ENCODE measurements around the gene CD4. TPM values are rescaled to one million over a fixed set of nuclear protein-coding genes. Genes with fewer than 3 reads are reported as not detected.

CD4 gene
- total RNA-seq, 1 experiment from 2014 or later = 0.42 TPM

GRCh38 chr12:6817098-6817497 lies 27.8 kb downstream of the CD4 start:
- ATAC-seq (no peak), DNase-seq (ENCODE audit: low read depth, low spot score) (no peak)
- no peak overlapping the region for H3K4me2 ChIP-seq (ENCODE audit: low read length)
- intact Hi-C loops (cut with micrococcal nuclease) = no loop called here
- BruUV-seq (replicated peaks) = no TSS peak
- no peaks in the 10 kb centered on the region for H3K9me2 ChIP-seq (ENCODE audit: insufficient read depth)
- no peak overlapping the region for H3K27ac ChIP-seq (ENCODE audit: low read depth, low read length)
- ChIA-PET POLR2A (no interaction called here), RAD21 (ENCODE audit: low non-redundant PET in 1 of 2, low total read pairs in 2 of 2, uncharacterized antibody in 2 of 2, unreplicated experiment in 2 of 2) (no interaction called here), CTCF (no interaction called here)
- TF ChIP-seq JUND (IDR thresholded peaks at IDR 0.05) (no peak), SIN3A (IDR thresholded peaks at IDR 0.05; ENCODE audit: low read depth) (no peak), RAD21 (IDR thresholded peaks at IDR 0.05; ENCODE audit: low read depth) (no peak), CBX3 (IDR thresholded peaks at IDR 0.05; ENCODE audit: low read depth) (no peak), ZFX (IDR thresholded peaks at IDR 0.05) (no peak)
- TF ChIP-seq, protein P1, sequence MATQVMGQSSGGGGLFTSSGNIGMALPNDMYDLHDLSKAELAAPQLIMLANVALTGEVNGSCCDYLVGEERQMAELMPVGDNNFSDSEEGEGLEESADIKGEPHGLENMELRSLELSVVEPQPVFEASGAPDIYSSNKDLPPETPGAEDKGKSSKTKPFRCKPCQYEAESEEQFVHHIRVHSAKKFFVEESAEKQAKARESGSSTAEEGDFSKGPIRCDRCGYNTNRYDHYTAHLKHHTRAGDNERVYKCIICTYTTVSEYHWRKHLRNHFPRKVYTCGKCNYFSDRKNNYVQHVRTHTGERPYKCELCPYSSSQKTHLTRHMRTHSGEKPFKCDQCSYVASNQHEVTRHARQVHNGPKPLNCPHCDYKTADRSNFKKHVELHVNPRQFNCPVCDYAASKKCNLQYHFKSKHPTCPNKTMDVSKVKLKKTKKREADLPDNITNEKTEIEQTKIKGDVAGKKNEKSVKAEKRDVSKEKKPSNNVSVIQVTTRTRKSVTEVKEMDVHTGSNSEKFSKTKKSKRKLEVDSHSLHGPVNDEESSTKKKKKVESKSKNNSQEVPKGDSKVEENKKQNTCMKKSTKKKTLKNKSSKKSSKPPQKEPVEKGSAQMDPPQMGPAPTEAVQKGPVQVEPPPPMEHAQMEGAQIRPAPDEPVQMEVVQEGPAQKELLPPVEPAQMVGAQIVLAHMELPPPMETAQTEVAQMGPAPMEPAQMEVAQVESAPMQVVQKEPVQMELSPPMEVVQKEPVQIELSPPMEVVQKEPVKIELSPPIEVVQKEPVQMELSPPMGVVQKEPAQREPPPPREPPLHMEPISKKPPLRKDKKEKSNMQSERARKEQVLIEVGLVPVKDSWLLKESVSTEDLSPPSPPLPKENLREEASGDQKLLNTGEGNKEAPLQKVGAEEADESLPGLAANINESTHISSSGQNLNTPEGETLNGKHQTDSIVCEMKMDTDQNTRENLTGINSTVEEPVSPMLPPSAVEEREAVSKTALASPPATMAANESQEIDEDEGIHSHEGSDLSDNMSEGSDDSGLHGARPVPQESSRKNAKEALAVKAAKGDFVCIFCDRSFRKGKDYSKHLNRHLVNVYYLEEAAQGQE (IDR thresholded peaks at IDR 0.05; ENCODE audit: low read depth) = no peak
- peaks cover 10 to 15% of the 10 kb centered on the region in 2 experiments for H3K4me1 ChIP-seq (ENCODE audit: control insufficient read depth in 1 of 2, insufficient read depth in 2 of 2, low read length in 2 of 2)
- no peaks in the 10 kb centered on the region for H4K20me1 ChIP-seq (ENCODE audit: insufficient read depth)
- no peaks in the 10 kb centered on the region for H3K36me3 ChIP-seq (ENCODE audit: control insufficient read depth in 1 of 2, insufficient read depth in 2 of 2, low read length in 2 of 2)
- H3K27me3 ChIP-seq (ENCODE audit: insufficient read depth, low read length) = peaks cover 1% of the 10 kb centered on the region; the same call in 1 of the 2 replicates
- no peaks in the 10 kb centered on the region for H3K9me3 ChIP-seq (ENCODE audit: control insufficient read depth in 1 of 2, insufficient read depth in 1 of 2, low read depth in 1 of 2, low read length in 2 of 2)
- no peak overlapping the region for H2AFZ ChIP-seq (ENCODE audit: low read depth, low read length, poor library complexity, severe bottlenecking)
- H3K9ac ChIP-seq (ENCODE audit: low read length) = no peak overlapping the region
- no peak overlapping the region for H3K4me3 ChIP-seq (replicated peaks in 1 of 2; ENCODE audit: low read depth in 1 of 2, low read length in 2 of 2)
- no peaks in the 10 kb centered on the region for H3K79me2 ChIP-seq (ENCODE audit: insufficient read depth, low read length)

GRCh38 chr12:6817662-6818157 lies 28.4 kb downstream of the CD4 start:
- H2AFZ ChIP-seq (ENCODE audit: low read depth, low read length, poor library complexity, severe bottlenecking) = no peak overlapping the region
- no peak for ATAC-seq
- POLR2A ChIA-PET = no interaction called here
- no peak overlapping the region for H3K27ac ChIP-seq (ENCODE audit: low read depth, low read length)
- no peaks in the 10 kb centered on the region for H3K9me2 ChIP-seq (ENCODE audit: insufficient read depth)
- H3K9ac ChIP-seq (ENCODE audit: low read length) = no peak overlapping the region
- no peaks in the 10 kb centered on the region for H3K79me2 ChIP-seq (ENCODE audit: insufficient read depth, low read length)
- H4K20me1 ChIP-seq (ENCODE audit: insufficient read depth) = no peaks in the 10 kb centered on the region
- no TSS peak for BruUV-seq (replicated peaks)
- intact Hi-C loops (cut with micrococcal nuclease) = no loop called here
- no peak for TF ChIP-seq ZFX (IDR thresholded peaks at IDR 0.05)
- TF ChIP-seq, protein P2, sequence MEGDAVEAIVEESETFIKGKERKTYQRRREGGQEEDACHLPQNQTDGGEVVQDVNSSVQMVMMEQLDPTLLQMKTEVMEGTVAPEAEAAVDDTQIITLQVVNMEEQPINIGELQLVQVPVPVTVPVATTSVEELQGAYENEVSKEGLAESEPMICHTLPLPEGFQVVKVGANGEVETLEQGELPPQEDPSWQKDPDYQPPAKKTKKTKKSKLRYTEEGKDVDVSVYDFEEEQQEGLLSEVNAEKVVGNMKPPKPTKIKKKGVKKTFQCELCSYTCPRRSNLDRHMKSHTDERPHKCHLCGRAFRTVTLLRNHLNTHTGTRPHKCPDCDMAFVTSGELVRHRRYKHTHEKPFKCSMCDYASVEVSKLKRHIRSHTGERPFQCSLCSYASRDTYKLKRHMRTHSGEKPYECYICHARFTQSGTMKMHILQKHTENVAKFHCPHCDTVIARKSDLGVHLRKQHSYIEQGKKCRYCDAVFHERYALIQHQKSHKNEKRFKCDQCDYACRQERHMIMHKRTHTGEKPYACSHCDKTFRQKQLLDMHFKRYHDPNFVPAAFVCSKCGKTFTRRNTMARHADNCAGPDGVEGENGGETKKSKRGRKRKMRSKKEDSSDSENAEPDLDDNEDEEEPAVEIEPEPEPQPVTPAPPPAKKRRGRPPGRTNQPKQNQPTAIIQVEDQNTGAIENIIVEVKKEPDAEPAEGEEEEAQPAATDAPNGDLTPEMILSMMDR (IDR thresholded peaks at IDR 0.05 in 2 of 3, conservative IDR thresholded peaks at IDR 0.05 in 1 of 3; ENCODE audit: borderline replicate concordance in 1 of 3, insufficient read depth in 1 of 3, low read depth in 2 of 3, low read length in 2 of 3) = no peak
- TF ChIP-seq EGR1 (IDR thresholded peaks at IDR 0.05; ENCODE audit: low read depth) = no peak
- no peak for TF ChIP-seq MAX (IDR thresholded peaks at IDR 0.05)
- no peak for TF ChIP-seq CEBPB (IDR thresholded peaks at IDR 0.05; ENCODE audit: low read depth)
- no peak for TF ChIP-seq EZH2 (IDR thresholded peaks at IDR 0.05)
- TF ChIP-seq SP1 (IDR thresholded peaks at IDR 0.05; ENCODE audit: low read depth) = no peak
- no peak for TF ChIP-seq SIN3A (IDR thresholded peaks at IDR 0.05; ENCODE audit: low read depth)
- no peak for TF ChIP-seq POLR2AphosphoS5 (IDR thresholded peaks at IDR 0.05; ENCODE audit: low read depth, low read length)
- no peak for TF ChIP-seq ZNF274 (IDR thresholded peaks at IDR 0.05; ENCODE audit: low read depth, low read length)
- no peaks in the 10 kb centered on the region for H3K36me3 ChIP-seq (ENCODE audit: control insufficient read depth in 1 of 2, insufficient read depth in 2 of 2, low read length in 2 of 2)
- peaks cover 6% of the 10 kb centered on the region; the same call in 1 of the 2 replicates for H3K27me3 ChIP-seq (ENCODE audit: insufficient read depth, low read length)
- CTCF ChIA-PET = no interaction called here
- H3K4me3 ChIP-seq (replicated peaks in 1 of 2; ENCODE audit: low read depth in 1 of 2, low read length in 2 of 2) = no peak overlapping the region
- RAD21 ChIA-PET (ENCODE audit: low non-redundant PET in 1 of 2, low total read pairs in 2 of 2, uncharacterized antibody in 2 of 2, unreplicated experiment in 2 of 2) = no interaction called here
- no peaks in the 10 kb centered on the region for H3K9me3 ChIP-seq (ENCODE audit: control insufficient read depth in 1 of 2, insufficient read depth in 1 of 2, low read depth in 1 of 2, low read length in 2 of 2)
- DNase-seq (ENCODE audit: low read depth, low spot score) = no peak
- H3K4me2 ChIP-seq (ENCODE audit: low read length) = no peak overlapping the region
- peaks cover 13 to 20% of the 10 kb centered on the region in 2 experiments for H3K4me1 ChIP-seq (ENCODE audit: control insufficient read depth in 1 of 2, insufficient read depth in 2 of 2, low read length in 2 of 2)
